Esophagus muscularis mucosa (tissue), 4 donors: ENCODE measurements around the gene PSMB7. TPM values are rescaled to one million over a fixed set of nuclear protein-coding genes. Genes with fewer than 3 reads are reported as not detected.

Experiments used
- DNase-seq: peaks from one replicate; pipeline ENCODE4 v3.0.0-alpha.2; 2017; ENCODE audit errors: extremely low spot score
- H3K27ac ChIP-seq, 4 donors: fragments of 200-600 bp; sonication (generic); replicated peaks in 1 of 4; 1 replicate in 3 of 4; 2 replicates in 1 of 4; pipeline ENCODE4 v1.5.1; 2016 to 2019; ENCODE audit warnings: mild to moderate bottlenecking in 1 of 4
- H3K27me3 ChIP-seq, 4 donors: fragments of 200-600 bp; sonication (generic); one replicate each; pipeline versions ENCODE4 v1.5.1 to v1.6.0; 2016 to 2019
- H3K36me3 ChIP-seq, 4 donors: fragments of 200-600 bp; sonication (generic); one replicate each; pipeline ENCODE4 v1.5.1; 2016 to 2019
- H3K4me1 ChIP-seq, 4 donors: fragments of 200-600 bp; sonication (generic); one replicate each; pipeline ENCODE4 v1.5.1; 2016 to 2019
- H3K4me3 ChIP-seq, 4 donors: fragments of 200-600 bp; sonication (generic); 1 replicate in 2 of 4; 2 replicates in 2 of 4; pipeline ENCODE4 v1.5.1; 2016 to 2019; ENCODE audit warnings: mild to moderate bottlenecking in 4 of 4, moderate library complexity in 1 of 4
- H3K9me3 ChIP-seq, 4 donors: fragments of 200-600 bp; sonication (generic); 1 replicate in 3 of 4; 2 replicates in 1 of 4; pipeline ENCODE4 v1.5.1; 2016 to 2019
- CTCF ChIP-seq, 3 experiments: fragments of 200-600 bp in 2 of 3; fragments of 450-650 bp in 1 of 3; sonication (generic) in 2 of 3; IDR thresholded peaks; one replicate each; pipeline ENCODE4 v1.5.1; 2017 to 2019; ENCODE audit warnings: antibody characterized with exemption in 3 of 3, mild to moderate bottlenecking in 2 of 3, moderate library complexity in 1 of 3
- EP300 ChIP-seq: sonication (generic); formaldehyde crosslinking; IDR thresholded peaks from one replicate; pipeline ENCODE4 v1.6.1; 2017; ENCODE audit warnings: antibody characterized with exemption
- POLR2A ChIP-seq: fragments of 450-650 bp; IDR thresholded peaks from one replicate; pipeline ENCODE4 v1.6.1; 2017; ENCODE audit warnings: antibody characterized with exemption, moderate library complexity, mild to moderate bottlenecking, low read depth
- POLR2AphosphoS5 ChIP-seq, 2 donors: sonication (generic); formaldehyde crosslinking; IDR thresholded peaks; one replicate each; pipeline ENCODE4 v1.6.1; 2017; ENCODE audit warnings: antibody characterized with exemption in 2 of 2
- WGBS: methylation state at CpG from one replicate; pipeline ENCODE4 v1.1.5; 2018; 5-methylcytosine and 5-hydroxymethylcytosine counted together
- intact Hi-C: fragments of 100-400 bp; cut with DNase I; formaldehyde crosslinking; loops from one replicate; pipeline ENCODE4 v1.15.1; 2023
- total RNA-seq, 4 donors: library from RNA; depleted of rRNA; stranded (reverse); fragments of >200 nt; gene quantifications; one replicate each; pipeline versions ENCODE4 v1.1.0 to v1.2.1, GENCODE V29; 2016

Gene PSMB7
- total RNA-seq, 4 donors from 2014 or later, result 105 to 124 (median 113) TPM

DNA sequence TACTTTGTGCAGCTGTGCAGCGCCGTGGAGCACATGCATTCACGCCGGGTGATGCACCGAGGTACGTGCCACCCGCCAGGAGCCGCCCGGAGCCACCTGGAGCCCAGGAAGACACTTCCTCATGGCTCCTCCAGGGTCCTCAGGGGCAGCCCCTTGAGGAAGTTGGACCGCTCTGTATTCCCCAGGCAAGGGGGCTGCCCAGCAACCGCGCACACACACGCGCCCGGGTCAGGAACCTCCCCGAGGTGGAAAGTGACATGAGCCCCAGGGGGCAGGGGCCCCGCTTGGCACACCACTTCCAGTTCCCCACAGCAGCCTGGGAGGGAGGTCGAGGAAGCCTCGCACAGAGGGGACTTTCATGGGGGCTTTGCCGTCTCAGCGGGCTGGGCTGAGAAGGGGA, 88.9 kb downstream of the PSMB7 start:
- H3K4me3 ChIP-seq, result no peak overlapping the region
- H3K27ac ChIP-seq, result no peak overlapping the region
- WGBS, result 90% methylated on average over 21 of the region's 21 CpGs
- no peaks in the 10 kb centered on the region for H3K4me1 ChIP-seq
- H3K36me3 ChIP-seq, result peaks cover 5 to 94% (median 78%) of the 10 kb centered on the region in 4 donors
- no peaks in the 10 kb centered on the region for H3K9me3 ChIP-seq
- intact Hi-C loops, result no loop called here
- TF ChIP-seq POLR2AphosphoS5 (IDR thresholded peaks at IDR 0.05), result no peak
- TF ChIP-seq CTCF (IDR thresholded peaks at IDR 0.05), result no peak
- no peak for TF ChIP-seq POLR2A
- no peak for TF ChIP-seq EP300
- H3K27me3 ChIP-seq, result no peaks in the 10 kb centered on the region
- no peak for DNase-seq

- peaks cover 0 to under 1% (median 0%) of the 10 kb centered on the region in 4 donors for H3K4me1 ChIP-seq
- 83% methylated on average over 1 of the region's 6 CpGs for WGBS
- H3K4me3 ChIP-seq, result no peak overlapping the region
- H3K36me3 ChIP-seq, result peaks cover 5 to 96% (median 79%) of the 10 kb centered on the region in 4 donors
- intact Hi-C loops, result no loop called here
- H3K27me3 ChIP-seq, result no peaks in the 10 kb centered on the region
- no peaks in the 10 kb centered on the region for H3K9me3 ChIP-seq
- DNase-seq, result no peak
- no peak overlapping the region for H3K27ac ChIP-seq
- TF ChIP-seq POLR2AphosphoS5 (IDR thresholded peaks at IDR 0.05) (no peak), CTCF (IDR thresholded peaks at IDR 0.05) (no peak), EP300 (no peak), POLR2A (no peak)
Observed at GRCh38 chr9:124325816-124326215, 89.4 kb downstream of the PSMB7 start.

DNA sequence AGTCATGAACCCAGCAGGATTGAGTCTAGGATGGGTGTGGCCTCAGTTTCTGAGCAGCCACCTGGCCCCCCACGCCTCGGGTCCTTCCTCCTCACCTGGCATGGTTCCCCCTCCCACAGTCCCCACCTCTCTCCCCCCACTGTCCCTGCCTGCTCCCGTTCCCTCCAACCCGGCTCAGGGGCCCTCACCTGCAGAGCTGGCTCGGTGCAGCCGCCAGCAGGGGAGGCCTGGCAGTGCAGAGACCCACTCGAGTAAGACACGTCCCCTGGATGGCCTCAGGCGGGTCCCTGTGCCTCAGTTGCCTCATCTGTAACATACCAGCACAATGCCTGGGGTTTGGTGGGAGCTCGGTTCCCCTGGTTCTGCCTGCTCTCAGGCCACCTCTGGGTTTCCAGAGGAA, 91.3 kb downstream of the PSMB7 start:
- H3K9me3 ChIP-seq, result no peaks in the 10 kb centered on the region
- intact Hi-C loops, result no loop called here
- no peaks in the 10 kb centered on the region for H3K27me3 ChIP-seq
- H3K36me3 ChIP-seq, result peaks cover 5 to 77% (median 62%) of the 10 kb centered on the region in 4 donors
- peaks cover 8 to 11% (median 10%) of the 10 kb centered on the region in 4 donors for H3K4me1 ChIP-seq
- no peak for DNase-seq
- no peak overlapping the region for H3K4me3 ChIP-seq
- H3K27ac ChIP-seq, result no peak overlapping the region
- TF ChIP-seq EP300, result no peak
- no peak for TF ChIP-seq POLR2A
- no peak for TF ChIP-seq CTCF (IDR thresholded peaks at IDR 0.05)
- no peak for TF ChIP-seq POLR2AphosphoS5 (IDR thresholded peaks at IDR 0.05)
- 89% methylated on average over 7 of the region's 10 CpGs for WGBS

- intact Hi-C loops, result no loop called here
- no peak for TF ChIP-seq EP300
- no peak for TF ChIP-seq CTCF (IDR thresholded peaks at IDR 0.05)
- no peak for TF ChIP-seq POLR2A
- TF ChIP-seq POLR2AphosphoS5 (IDR thresholded peaks at IDR 0.05), result no peak
- Histone ChIP-seq H3K9me3 (no peaks in the 10 kb centered on the region), H3K27me3 (no peaks in the 10 kb centered on the region), H3K4me3 (no peak overlapping the region), H3K36me3 (peaks cover 5 to 76% (median 51%) of the 10 kb centered on the region in 4 donors), H3K27ac (no peak overlapping the region), H3K4me1 (peaks cover 8 to 11% (median 10%) of the 10 kb centered on the region in 4 donors)
- 82% methylated on average over 18 of the region's 18 CpGs for WGBS
- DNase-seq, result no peak
Observed at GRCh38 chr9:124322618-124323432, 92.4 kb downstream of the PSMB7 start.
